Measurements from ENCODE around the gene RILPL2. TPM values are rescaled to one million over a fixed set of nuclear protein-coding genes. Genes with fewer than 3 reads are reported as not detected.
"Not testable (repeated sequence)": the region's sequence is repeated elsewhere in the genome, so short reads cannot be mapped to it uniquely, and the experiment has no call there.

The RILPL2 gene
- total RNA-seq, 1 donor from 2014 or later = 9.6 TPM

- H3K36me3 ChIP-seq = no peaks in the 10 kb centered on the region
- peaks cover 20% of the 10 kb centered on the region for H3K4me1 ChIP-seq
- TF ChIP-seq POLR2AphosphoS5 (IDR thresholded peaks at IDR 0.05; ENCODE audit: insufficient read depth in 1 of 2, low read depth in 1 of 2) (no peak), POLR2A (IDR thresholded peaks at IDR 0.05) (no peak), CTCF (IDR thresholded peaks at IDR 0.05) (no peak)
- H3K27ac ChIP-seq = no peak overlapping the region
- intact Hi-C loops (cut with DNase I) = no loop called here
- H3K27me3 ChIP-seq = no peaks in the 10 kb centered on the region
- DNase-seq (ENCODE audit: extremely low spot score in 2 of 2) = no peak
- no peak overlapping the region for H3K4me3 ChIP-seq
- H3K9me3 ChIP-seq = no peaks in the 10 kb centered on the region
Measured at GRCh38 chr12:123442774-123443173, 6.3 kb upstream of the RILPL2 start.

- DNase-seq (ENCODE audit: extremely low spot score in 2 of 2) = no peak
- Histone ChIP-seq H3K27ac (no peak overlapping the region), H3K27me3 (no peaks in the 10 kb centered on the region), H3K4me1 (peaks cover 17% of the 10 kb centered on the region), H3K4me3 (no peak overlapping the region), H3K36me3 (no peaks in the 10 kb centered on the region), H3K9me3 (no peaks in the 10 kb centered on the region)
- intact Hi-C loops (cut with DNase I) = no loop called here
- no peak for TF ChIP-seq POLR2AphosphoS5 (IDR thresholded peaks at IDR 0.05; ENCODE audit: insufficient read depth in 1 of 2, low read depth in 1 of 2)
- TF ChIP-seq CTCF (IDR thresholded peaks at IDR 0.05) = no peak
- TF ChIP-seq POLR2A (IDR thresholded peaks at IDR 0.05) = no peak
Measured at GRCh38 chr12:123441523-123442164, 5.2 kb upstream of the RILPL2 start.

- intact Hi-C loops (cut with DNase I) = loop anchor here (2.0 kb wide), 1 partner anchor 23 kb away; the partner anchor contains the start of gene SNRNP35
Measured at GRCh38 chr12:123435636-123436016, 858 bp downstream of the RILPL2 start.

GRCh38 chr12:123433615-123434014, 2.9 kb downstream of the RILPL2 start:
- H3K4me1 ChIP-seq = peaks cover 42% of the 10 kb centered on the region
- H3K27ac ChIP-seq = peak overlapping the region; percentile 35
- H3K4me3 ChIP-seq = peak overlapping the region; percentile 61 to 90
- intact Hi-C loops (cut with DNase I) = loop anchor here (2.0 kb wide), 1 partner anchor 25 kb away; the partner anchor contains the start of gene SNRNP35
- H3K9me3 ChIP-seq = no peaks in the 10 kb centered on the region
- peaks cover 0 to 11% of the 10 kb centered on the region in 2 donors for H3K36me3 ChIP-seq
- TF ChIP-seq POLR2AphosphoS5 (IDR thresholded peaks at IDR 0.05; ENCODE audit: insufficient read depth in 1 of 2, low read depth in 1 of 2) (no peak), POLR2A (IDR thresholded peaks at IDR 0.05) (no peak), CTCF (IDR thresholded peaks at IDR 0.05) (no peak)
- H3K27me3 ChIP-seq = no peaks in the 10 kb centered on the region
- no peak for DNase-seq (ENCODE audit: extremely low spot score in 2 of 2)

More at GRCh38 chr12:123435636-123436016, 858 bp downstream of the RILPL2 start:
- no peak for DNase-seq (ENCODE audit: extremely low spot score in 2 of 2)
- Histone ChIP-seq H3K4me3 (peak overlapping the region; percentile 61 to 90), H3K4me1 (peaks cover 42% of the 10 kb centered on the region), H3K9me3 (no peaks in the 10 kb centered on the region), H3K27ac (peak overlapping the region; percentile 81), H3K27me3 (no peaks in the 10 kb centered on the region), H3K36me3 (peaks cover 0 to 2% of the 10 kb centered on the region in 2 donors)
- TF ChIP-seq POLR2AphosphoS5 (IDR thresholded peaks at IDR 0.05; ENCODE audit: insufficient read depth in 1 of 2, low read depth in 1 of 2) (no peak), POLR2A (IDR thresholded peaks at IDR 0.05) (no peak), CTCF (IDR thresholded peaks at IDR 0.05) (no peak)

GRCh38 chr12:123431951-123432817, 4.3 kb downstream of the RILPL2 start:
- H3K4me3 ChIP-seq = peak overlapping the region; percentile 61 to 90
- peaks cover 0 to 22% of the 10 kb centered on the region in 2 donors for H3K36me3 ChIP-seq
- H3K27me3 ChIP-seq; intact Hi-C loops (cut with DNase I); DNase-seq (ENCODE audit: extremely low spot score in 2 of 2); H3K9me3 ChIP-seq: not testable (repeated sequence)
- peak overlapping the region; percentile 35 for H3K27ac ChIP-seq
- peaks cover 42% of the 10 kb centered on the region for H3K4me1 ChIP-seq

GRCh38 chr12:123429101-123429500, 7.4 kb downstream of the RILPL2 start:
- DNase-seq (ENCODE audit: extremely low spot score in 2 of 2); intact Hi-C loops (cut with DNase I); H3K9me3 ChIP-seq; H3K4me3 ChIP-seq; H3K27ac ChIP-seq; H3K27me3 ChIP-seq: not testable (repeated sequence)
- H3K36me3 ChIP-seq = peaks cover 0 to 22% of the 10 kb centered on the region in 2 donors
- peaks cover 23% of the 10 kb centered on the region for H3K4me1 ChIP-seq

Measured in vagina (tissue), 2 donors.